Immature natural killer cell (primary cell): Measurements from ENCODE around the gene MAN2A1. TPM values are rescaled to one million over a fixed set of nuclear protein-coding genes. Genes with fewer than 3 reads are reported as not detected.

ENCODE experiments used
- DNase-seq, 3 donors: peaks; one replicate each; pipeline ENCODE4 v3.0.0; 2022; ENCODE audit warnings: mixed read lengths in 1 of 3
- H3K27ac Mint-ChIP-seq, 6 donors: one replicate each; pipeline ENCODE4 v1.8.0; 2020; ENCODE audit warnings: mixed read lengths in 6 of 6, mild to moderate bottlenecking in 5 of 6, inconsistent platforms in 4 of 6, moderate library complexity in 3 of 6
- H3K27me3 Mint-ChIP-seq, 3 donors: one replicate each; pipeline ENCODE4 v1.8.0; 2020 to 2021; ENCODE audit warnings: low read depth in 3 of 3, mild to moderate bottlenecking in 3 of 3, mixed read lengths in 3 of 3, moderate library complexity in 3 of 3, inconsistent platforms in 1 of 3
- H3K36me3 Mint-ChIP-seq, 3 donors: one replicate each; pipeline ENCODE4 v1.8.0; 2020; ENCODE audit warnings: mixed read lengths in 3 of 3, inconsistent platforms in 2 of 3, mild to moderate bottlenecking in 2 of 3
- H3K4me1 Mint-ChIP-seq, 2 donors: one replicate each; pipeline ENCODE4 v1.8.0; 2020; ENCODE audit warnings: inconsistent platforms in 2 of 2, mild to moderate bottlenecking in 2 of 2, mixed read lengths in 2 of 2, moderate library complexity in 1 of 2
- H3K4me3 Mint-ChIP-seq, 5 donors: one replicate each; pipeline ENCODE4 v1.8.0; 2020; ENCODE audit warnings: mild to moderate bottlenecking in 5 of 5, mixed read lengths in 5 of 5, inconsistent platforms in 3 of 5, moderate library complexity in 3 of 5
- H3K9me3 Mint-ChIP-seq, 6 donors: one replicate each; pipeline ENCODE4 v1.8.0; 2020; ENCODE audit warnings: mild to moderate bottlenecking in 6 of 6, mixed read lengths in 6 of 6, inconsistent platforms in 4 of 6, moderate library complexity in 3 of 6
- polyA plus RNA-seq, 3 donors: library from polyadenylated mRNA; unstranded; fragments of 300-500 nt; fragmentation: Illumina TruSeq; gene quantifications; one replicate each; pipeline ENCODE4 v1.2.3, GENCODE V29; 2021

The MAN2A1 gene
- polyA plus RNA-seq, 3 donors from 2014 or later, result 12.4 to 18.1 (median 14.4) TPM

- Mint-ChIP-seq H3K36me3 (no peaks in the 10 kb centered on the region), H3K27me3 (peaks cover 0 to 3% (median 0%) of the 10 kb centered on the region in 3 donors), H3K9me3 (no peaks in the 10 kb centered on the region), H3K4me1 (no peaks in the 10 kb centered on the region), H3K27ac (no peak overlapping the region), H3K4me3 (no peak overlapping the region)
- DNase-seq, result no peak
Measured at GRCh38 chr5:109911731-109912130, 222.0 kb downstream of the MAN2A1 start.

GRCh38 chr5:109914906-109915305 is 225.2 kb downstream of the MAN2A1 start:
- Mint-ChIP-seq H3K9me3 (peaks cover 0 to 2% (median 0%) of the 10 kb centered on the region in 6 donors), H3K27ac (no peak overlapping the region), H3K4me1 (no peaks in the 10 kb centered on the region)

GRCh38 chr5:109916481-109917153 is 226.9 kb downstream of the MAN2A1 start:
- H3K36me3 Mint-ChIP-seq, result no peaks in the 10 kb centered on the region
- peaks cover 0 to 2% (median 0%) of the 10 kb centered on the region in 3 donors for H3K27me3 Mint-ChIP-seq
- H3K27ac Mint-ChIP-seq, result no peak overlapping the region
- H3K9me3 Mint-ChIP-seq, result peaks cover 0 to 2% (median 0%) of the 10 kb centered on the region in 6 donors
- H3K4me3 Mint-ChIP-seq, result no peak overlapping the region
- H3K4me1 Mint-ChIP-seq, result no peaks in the 10 kb centered on the region
- DNase-seq, result no peak

More at GRCh38 chr5:109914906-109915305, 225.2 kb downstream of the MAN2A1 start:
- Mint-ChIP-seq H3K4me3 (no peak overlapping the region), H3K27me3 (peaks cover 0 to 2% (median 0%) of the 10 kb centered on the region in 3 donors), H3K36me3 (no peaks in the 10 kb centered on the region)
- no peak for DNase-seq
